Measurements from ENCODE around the gene CLASP1.

Gene CLASP1

DNA sequence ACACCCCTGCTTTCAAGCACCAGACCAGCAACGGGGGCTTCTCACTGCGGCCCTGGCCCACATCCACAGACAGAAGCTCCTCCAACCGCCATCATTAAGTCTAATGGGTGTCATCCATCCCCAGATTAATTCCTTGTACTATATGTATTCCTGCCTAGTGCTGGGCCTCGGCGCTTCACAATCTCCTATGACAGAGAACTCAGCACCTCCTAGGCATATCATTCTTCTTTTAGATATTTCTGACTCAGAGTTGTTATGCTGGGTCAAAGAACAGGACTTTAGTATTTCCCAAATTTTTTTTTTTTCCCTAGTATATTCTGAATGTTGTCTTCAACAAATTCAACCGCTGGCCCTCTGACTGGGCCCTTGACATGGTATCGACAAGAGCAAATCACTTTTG lies 281.1 kb downstream of the CLASP1 start:
- no peak for DNase-seq (ENCODE audit: low read depth, low spot score)
- no peak overlapping the region for H3K4me3 ChIP-seq (ENCODE audit: low read depth, low read length)
- POLR2A ChIA-PET: no interaction called here
- CTCF ChIA-PET: interaction anchor here (4.6 kb wide), 1 partner anchor 12 kb away, joined by 43 read pairs; no protein-coding TSS in a partner anchor
- TF ChIP-seq, protein P1, sequence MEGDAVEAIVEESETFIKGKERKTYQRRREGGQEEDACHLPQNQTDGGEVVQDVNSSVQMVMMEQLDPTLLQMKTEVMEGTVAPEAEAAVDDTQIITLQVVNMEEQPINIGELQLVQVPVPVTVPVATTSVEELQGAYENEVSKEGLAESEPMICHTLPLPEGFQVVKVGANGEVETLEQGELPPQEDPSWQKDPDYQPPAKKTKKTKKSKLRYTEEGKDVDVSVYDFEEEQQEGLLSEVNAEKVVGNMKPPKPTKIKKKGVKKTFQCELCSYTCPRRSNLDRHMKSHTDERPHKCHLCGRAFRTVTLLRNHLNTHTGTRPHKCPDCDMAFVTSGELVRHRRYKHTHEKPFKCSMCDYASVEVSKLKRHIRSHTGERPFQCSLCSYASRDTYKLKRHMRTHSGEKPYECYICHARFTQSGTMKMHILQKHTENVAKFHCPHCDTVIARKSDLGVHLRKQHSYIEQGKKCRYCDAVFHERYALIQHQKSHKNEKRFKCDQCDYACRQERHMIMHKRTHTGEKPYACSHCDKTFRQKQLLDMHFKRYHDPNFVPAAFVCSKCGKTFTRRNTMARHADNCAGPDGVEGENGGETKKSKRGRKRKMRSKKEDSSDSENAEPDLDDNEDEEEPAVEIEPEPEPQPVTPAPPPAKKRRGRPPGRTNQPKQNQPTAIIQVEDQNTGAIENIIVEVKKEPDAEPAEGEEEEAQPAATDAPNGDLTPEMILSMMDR (IDR thresholded peaks at IDR 0.05; ENCODE audit: insufficient read depth, low read length, missing control alignments): no peak

DNA sequence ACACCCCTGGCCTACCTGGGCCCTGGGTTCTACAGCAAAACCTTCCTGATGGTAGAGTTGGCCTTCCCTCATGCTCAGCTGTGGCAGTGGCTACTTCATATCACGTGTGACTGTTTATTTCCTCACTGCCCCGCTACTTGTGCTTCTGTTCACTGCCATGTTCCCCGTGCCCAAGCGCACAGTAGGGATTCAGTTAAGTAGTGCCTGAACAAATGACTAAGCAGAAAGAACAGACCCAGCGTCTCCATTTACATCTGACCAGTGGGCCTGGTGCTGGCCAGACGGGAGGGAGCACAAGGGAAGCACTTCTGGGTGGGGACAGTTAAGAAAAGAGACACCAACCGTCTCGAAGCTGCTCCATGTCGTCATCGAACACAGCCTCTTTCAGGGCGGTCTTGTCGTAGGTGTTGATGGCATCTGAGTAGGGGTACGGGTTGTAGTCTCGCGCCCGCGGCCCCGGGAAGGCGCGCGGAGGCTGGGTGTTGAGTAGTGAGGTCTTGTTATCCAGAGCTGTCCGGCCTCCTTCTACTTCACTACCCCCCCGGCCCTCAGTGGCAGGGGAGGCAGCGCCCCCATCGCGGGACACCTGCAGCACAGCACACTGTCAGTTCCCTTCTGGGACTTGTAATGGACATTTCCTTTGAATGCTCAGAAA lies 281.9 kb downstream of the CLASP1 start:
- TF ChIP-seq, protein P1 (IDR thresholded peaks at IDR 0.05; ENCODE audit: insufficient read depth, low read length, missing control alignments): no peak
- no peak overlapping the region for H3K4me3 ChIP-seq (ENCODE audit: low read depth, low read length)
- DNase-seq (ENCODE audit: low read depth, low spot score): no peak
- CTCF ChIA-PET: interaction anchor here (0.8 to 4.6 kb wide), 2 partner anchors 11 to 35 kb away, joined by 3 to 43 read pairs; no protein-coding TSS in a partner anchor
- POLR2A ChIA-PET: no interaction called here

DNA sequence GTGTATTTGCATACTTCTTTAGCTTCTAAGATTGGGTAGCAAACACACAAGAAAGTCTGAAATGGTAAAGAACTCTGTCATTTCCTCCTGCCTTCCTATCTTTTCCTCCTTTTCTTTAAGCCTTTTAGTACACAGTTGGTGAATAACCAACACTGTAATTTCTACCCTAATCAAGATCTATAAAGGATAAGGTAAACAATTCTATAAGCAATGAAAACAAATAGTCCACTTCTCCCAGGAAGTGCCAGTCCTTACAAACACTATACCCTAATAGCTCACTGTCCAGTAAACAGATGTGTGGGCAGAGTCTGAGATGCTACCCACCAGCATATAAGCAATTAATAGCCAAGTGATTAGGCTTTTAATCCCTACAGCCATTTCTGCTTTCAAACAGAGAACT lies 283.2 kb downstream of the CLASP1 start:
- ChIA-PET POLR2A (no interaction called here), CTCF (interaction anchor here (4.6 kb wide), 1 partner anchor 10 kb away, joined by 43 read pairs; no protein-coding TSS in a partner anchor)
- TF ChIP-seq, protein P1 (IDR thresholded peaks at IDR 0.05; ENCODE audit: insufficient read depth, low read length, missing control alignments): no peak
- no peak for DNase-seq (ENCODE audit: low read depth, low spot score)
- H3K4me3 ChIP-seq (ENCODE audit: low read depth, low read length): no peak overlapping the region

DNA sequence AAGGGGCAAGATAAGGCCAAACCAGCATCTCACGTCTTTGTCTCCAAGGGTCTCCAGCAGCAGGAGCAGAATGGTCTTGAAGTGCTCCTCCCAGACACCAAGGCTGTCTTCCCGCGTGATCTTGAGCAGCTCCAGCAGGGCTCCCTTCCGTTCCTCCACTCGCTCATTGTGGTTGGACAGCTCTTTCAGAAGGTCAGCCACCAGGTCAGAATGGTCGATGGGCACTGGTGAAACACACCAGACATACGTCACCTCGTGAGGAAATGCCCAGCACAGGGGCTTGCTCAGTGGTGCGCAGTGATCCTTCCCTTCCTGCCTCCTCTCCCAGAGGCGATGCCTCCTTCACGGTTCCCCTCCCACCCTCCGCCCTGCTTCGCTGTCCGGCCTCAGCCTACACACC lies 284.2 kb downstream of the CLASP1 start:
- no peak for DNase-seq (ENCODE audit: low read depth, low spot score)
- H3K4me3 ChIP-seq (ENCODE audit: low read depth, low read length): no peak overlapping the region
- TF ChIP-seq, protein P1 (IDR thresholded peaks at IDR 0.05; ENCODE audit: insufficient read depth, low read length, missing control alignments): no peak
- POLR2A ChIA-PET: no interaction called here
- CTCF ChIA-PET: interaction anchor here (1.3 to 4.6 kb wide), 2 partner anchors 9 to 285 kb away, joined by 3 to 43 read pairs; no protein-coding TSS in a partner anchor

DNA sequence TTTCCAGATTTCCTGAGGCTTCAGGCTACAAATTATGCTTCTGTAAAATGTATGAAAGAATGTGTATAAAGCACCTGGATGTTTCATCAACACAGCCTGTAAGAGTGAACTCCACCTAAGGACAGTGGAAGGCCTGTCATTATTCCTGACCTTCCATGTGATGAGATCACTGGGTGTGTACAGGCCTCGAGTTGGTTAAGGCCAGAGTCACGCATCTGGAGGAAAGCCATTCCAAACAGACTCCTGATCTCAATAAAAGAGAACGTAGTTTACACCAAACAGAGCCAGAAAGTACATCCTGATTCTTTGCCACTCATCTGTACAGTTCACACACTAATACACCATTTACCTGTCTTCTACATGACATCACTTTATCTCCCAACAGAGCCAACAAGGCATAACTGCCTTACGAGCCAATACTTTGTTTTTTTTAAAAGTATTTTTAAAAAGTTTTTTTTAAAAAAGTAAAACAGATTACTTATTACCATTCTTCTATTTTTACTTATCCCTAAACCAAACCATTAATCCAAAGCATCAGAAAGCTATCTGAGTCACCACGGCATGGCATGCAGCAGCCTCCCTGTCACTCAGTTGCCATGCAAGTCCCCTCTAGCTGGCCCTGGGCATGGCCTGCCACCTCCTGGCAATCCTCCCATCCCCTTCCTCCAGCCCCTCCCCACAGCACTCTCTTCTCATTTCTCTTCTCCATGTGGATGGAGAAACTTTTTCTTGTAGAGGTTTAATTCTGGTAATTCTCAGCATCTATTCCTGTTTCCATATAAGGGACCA lies 285.4 kb downstream of the CLASP1 start:
- DNase-seq (ENCODE audit: low read depth, low spot score): no peak
- TF ChIP-seq, protein P1 (IDR thresholded peaks at IDR 0.05; ENCODE audit: insufficient read depth, low read length, missing control alignments): no peak
- ChIA-PET POLR2A (no interaction called here), CTCF (interaction anchor here (1.3 to 4.6 kb wide), 4 partner anchors 8 to 284 kb away, joined by 3 to 43 read pairs (median 6); no protein-coding TSS in a partner anchor)
- no peak overlapping the region for H3K4me3 ChIP-seq (ENCODE audit: low read depth, low read length)

DNA sequence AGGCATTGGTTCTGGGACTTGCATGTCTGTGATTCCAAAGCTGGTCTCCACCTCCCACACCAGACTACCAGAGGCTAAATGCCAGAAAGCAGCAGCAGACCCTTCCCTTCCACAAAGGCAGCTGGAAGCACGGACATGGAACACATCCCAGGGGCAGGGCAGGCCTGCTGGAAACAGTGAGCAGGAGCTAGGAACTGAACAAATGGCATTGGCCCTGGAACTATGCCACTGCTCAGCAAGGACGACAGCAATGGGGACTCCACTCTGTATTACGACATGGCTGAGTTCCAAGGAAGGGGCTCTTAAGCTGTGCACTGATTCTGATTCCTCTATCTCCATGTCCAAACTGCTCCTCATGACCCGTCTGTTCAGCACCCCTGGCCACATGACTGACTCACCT lies 286.5 kb downstream of the CLASP1 start:
- CTCF ChIA-PET: interaction anchor here (0.8 to 2.5 kb wide), 3 partner anchors 11 to 268 kb away, joined by 3 to 7 read pairs (median 4); no protein-coding TSS in a partner anchor
- POLR2A ChIA-PET: interaction anchor here (0.6 kb wide), 1 partner anchor 735 kb away, joined by 4 read pairs; no protein-coding TSS in a partner anchor
- TF ChIP-seq, protein P1 (IDR thresholded peaks at IDR 0.05; ENCODE audit: insufficient read depth, low read length, missing control alignments): no peak
- DNase-seq (ENCODE audit: low read depth, low spot score): no peak
- H3K4me3 ChIP-seq (ENCODE audit: low read depth, low read length): no peak overlapping the region
